ENCODE results near the gene ARHGAP8. TPM values are rescaled to one million over a fixed set of nuclear protein-coding genes. Genes with fewer than 3 reads are reported as not detected.

ARHGAP8 gene
- total RNA-seq = 1 to 10 TPM; 2.2 to 2.9 TPM

DNA sequence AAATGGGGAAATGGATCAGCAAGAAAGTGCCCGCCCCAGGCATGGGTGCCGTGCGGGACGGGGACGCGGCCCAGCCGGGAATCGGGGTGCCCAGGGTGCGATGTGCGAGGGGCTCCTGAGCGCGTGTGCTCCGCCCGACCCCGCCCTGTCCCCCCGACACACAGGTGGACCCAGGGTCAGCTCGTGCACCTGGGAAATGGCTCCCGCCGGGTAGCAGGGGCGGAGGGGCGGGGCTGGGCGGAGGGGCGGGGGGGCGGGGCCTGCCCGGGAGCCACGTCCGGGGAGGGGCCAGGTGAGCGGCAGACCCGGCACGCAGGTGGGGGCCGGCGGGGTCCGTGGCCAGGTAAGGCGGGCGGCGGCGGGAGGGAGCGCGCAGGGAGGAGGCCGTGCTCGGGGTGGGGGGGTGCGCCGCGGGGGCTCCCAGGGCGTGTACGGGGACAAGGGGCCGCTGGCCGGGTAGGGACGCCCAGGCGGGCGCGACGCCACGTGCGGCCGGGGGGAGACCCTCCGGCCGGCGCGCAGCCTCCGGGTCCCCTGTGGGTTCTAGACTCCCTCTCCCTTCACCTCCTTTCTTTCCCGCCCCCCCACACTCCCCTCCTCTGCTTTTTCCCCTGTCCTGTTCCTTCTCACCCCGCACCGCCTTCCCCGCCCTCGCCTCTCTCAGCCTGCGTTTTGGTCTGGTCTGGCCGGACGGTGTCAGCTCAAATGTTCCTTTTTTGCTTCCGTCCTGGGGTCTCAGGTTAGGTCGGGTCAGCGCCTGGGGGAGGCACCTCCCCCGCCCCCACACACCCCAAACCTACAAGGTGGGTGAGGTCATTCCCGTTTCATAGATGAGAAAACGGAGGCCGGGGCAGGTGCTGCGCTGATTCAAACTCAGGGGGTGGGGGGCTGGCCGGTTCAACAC, at the start of gene ARHGAP8:
ARHGAP8 (plus strand) TSS at position 291 of the 904 bp plus-strand sequence. CDS start 33,953 bp downstream, outside the sequence.
- DNase-seq (no peak), ATAC-seq (ENCODE audit: low read depth) (peak; percentile 61)
- Mint-ChIP-seq H3K27me3 (peaks cover 54% of the 10 kb centered on the region), H3K36me3 (peaks cover 1% of the 10 kb centered on the region), H3K4me1 (peaks cover 2% of the 10 kb centered on the region), H3K4me3 (peak within 1 kb of the TSS; percentile 71), H3K27ac (no peak within 1 kb of the TSS), H3K9me3 (no peaks in the 10 kb centered on the region)
- POLR2A ChIA-PET = interaction anchor here (0.8 kb wide), 1 partner anchor 53 kb away, joined by 4 read pairs; no protein-coding TSS in a partner anchor

GRCh38 chr22:44703255-44703870, 49.0 kb upstream of the ARHGAP8 start:
- POLR2A ChIA-PET = interaction anchor here (0.6 to 1.6 kb wide), 4 partner anchors 10 to 522 kb away, joined by 3 to 4 read pairs (median 3); partner anchors contain the start of gene PARVG
- no peak overlapping the region for H3K27ac Mint-ChIP-seq

GRCh38 chr22:44704159-44705021, 48.0 kb upstream of the ARHGAP8 start:
- Mint-ChIP-seq H3K36me3 (peaks cover 3% of the 10 kb centered on the region), H3K9me3 (no peaks in the 10 kb centered on the region), H3K27ac (no peak overlapping the region), H3K27me3 (no peaks in the 10 kb centered on the region), H3K4me3 (no peak overlapping the region), H3K4me1 (peaks cover 12% of the 10 kb centered on the region)
- ATAC-seq (ENCODE audit: low read depth) = no peak
- POLR2A ChIA-PET = interaction anchor here (1.3 kb wide), 1 partner anchor 9 kb away, joined by 3 read pairs; no protein-coding TSS in a partner anchor
- DNase-seq = no peak

More at GRCh38 chr22:44703255-44703870, 49.0 kb upstream of the ARHGAP8 start:
- peak overlapping the region; percentile 74 for H3K4me3 Mint-ChIP-seq
- ATAC-seq (ENCODE audit: low read depth) = no peak
- no peaks in the 10 kb centered on the region for H3K27me3 Mint-ChIP-seq
- H3K4me1 Mint-ChIP-seq = peaks cover 9% of the 10 kb centered on the region
- H3K9me3 Mint-ChIP-seq = no peaks in the 10 kb centered on the region
- no peak for DNase-seq
- peaks cover 3% of the 10 kb centered on the region for H3K36me3 Mint-ChIP-seq

DNA sequence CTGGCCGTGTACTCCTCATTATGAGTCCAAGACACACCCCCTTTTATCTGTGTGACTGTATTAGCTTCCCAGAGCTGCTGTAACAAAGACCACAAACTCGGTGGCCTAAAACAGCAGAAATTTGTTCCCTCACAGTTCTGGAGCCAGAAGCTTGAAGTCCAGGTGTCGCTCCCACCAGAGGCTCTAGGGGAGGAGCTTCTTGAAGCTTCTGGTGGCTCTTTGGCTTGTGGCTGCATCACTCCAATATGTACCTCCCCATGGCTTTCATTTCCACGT, 47.4 kb upstream of the ARHGAP8 start:
- ATAC-seq (ENCODE audit: low read depth) = no peak
- H3K4me3 Mint-ChIP-seq = no peak overlapping the region
- peaks cover 3% of the 10 kb centered on the region for H3K36me3 Mint-ChIP-seq
- no peak for DNase-seq
- no peaks in the 10 kb centered on the region for H3K27me3 Mint-ChIP-seq
- POLR2A ChIA-PET = no interaction called here
- H3K27ac Mint-ChIP-seq = no peak overlapping the region
- H3K4me1 Mint-ChIP-seq = peaks cover 12% of the 10 kb centered on the region
- no peaks in the 10 kb centered on the region for H3K9me3 Mint-ChIP-seq

DNA sequence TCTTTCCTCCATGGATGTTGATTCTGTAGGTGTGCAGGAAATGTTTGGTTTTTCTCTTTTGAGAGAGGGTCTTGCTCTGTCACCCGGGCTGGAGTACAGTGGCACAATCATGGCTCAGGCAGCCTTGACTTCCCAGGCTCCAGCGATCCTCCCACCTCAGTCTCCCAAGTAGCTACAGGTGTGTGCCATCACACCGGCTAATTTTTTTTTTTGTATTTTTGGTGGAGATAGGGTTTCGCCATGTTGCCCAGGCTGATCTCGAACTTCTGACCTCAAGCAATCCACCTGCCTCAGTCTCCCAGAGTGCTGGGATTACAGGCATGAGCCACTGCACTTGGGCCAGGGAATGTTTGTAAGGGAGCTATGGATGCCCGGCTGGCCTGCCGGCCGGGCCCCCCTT, 45.9 kb upstream of the ARHGAP8 start:
- POLR2A ChIA-PET = no interaction called here
- Mint-ChIP-seq H3K9me3 (no peaks in the 10 kb centered on the region), H3K4me1 (peaks cover 24% of the 10 kb centered on the region), H3K4me3 (no peak overlapping the region), H3K27me3 (no peaks in the 10 kb centered on the region), H3K36me3 (peaks cover 3% of the 10 kb centered on the region), H3K27ac (no peak overlapping the region)
- DNase-seq = no peak
- ATAC-seq (ENCODE audit: low read depth) = no peak

- no peak for ATAC-seq (ENCODE audit: low read depth)
- Mint-ChIP-seq H3K9me3 (no peaks in the 10 kb centered on the region), H3K4me1 (peaks cover 22% of the 10 kb centered on the region), H3K4me3 (no peak overlapping the region), H3K27me3 (no peaks in the 10 kb centered on the region), H3K36me3 (peaks cover 3% of the 10 kb centered on the region), H3K27ac (no peak overlapping the region)
- POLR2A ChIA-PET = no interaction called here
- DNase-seq = no peak
These were observed 45.2 kb upstream of the ARHGAP8 start for GRCh38 chr22:44707178-44707577.

DNA sequence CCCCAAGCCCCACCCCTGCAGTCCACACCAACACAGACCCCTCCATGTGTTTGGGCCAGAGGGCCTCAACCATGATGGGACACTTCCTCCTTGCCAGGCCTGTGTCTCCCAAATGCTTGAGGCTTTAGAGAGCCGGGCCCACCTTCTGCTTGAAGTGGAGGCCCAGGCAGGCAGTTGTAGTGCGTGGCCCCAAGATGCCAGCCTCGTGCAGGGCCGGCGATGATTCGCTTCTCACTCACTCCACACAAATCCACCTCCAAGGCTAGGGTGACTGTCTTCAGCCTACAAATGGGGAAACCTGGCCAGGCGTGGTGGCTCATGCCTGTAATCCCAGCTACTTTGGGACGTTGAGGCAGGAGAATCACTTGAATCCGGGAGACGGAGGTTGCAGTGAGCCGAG, 44.6 kb upstream of the ARHGAP8 start:
- POLR2A ChIA-PET = interaction anchor here (1.0 to 1.2 kb wide), 2 partner anchors 15 to 22 kb away, joined by 3 to 4 read pairs; no protein-coding TSS in a partner anchor
- H3K9me3 Mint-ChIP-seq = no peaks in the 10 kb centered on the region
- H3K36me3 Mint-ChIP-seq = peaks cover 3% of the 10 kb centered on the region
- no peak for ATAC-seq (ENCODE audit: low read depth)
- H3K27me3 Mint-ChIP-seq = no peaks in the 10 kb centered on the region
- H3K4me3 Mint-ChIP-seq = no peak overlapping the region
- peak overlapping the region; percentile 16 for H3K27ac Mint-ChIP-seq
- peaks cover 22% of the 10 kb centered on the region for H3K4me1 Mint-ChIP-seq
- DNase-seq = no peak

DNA sequence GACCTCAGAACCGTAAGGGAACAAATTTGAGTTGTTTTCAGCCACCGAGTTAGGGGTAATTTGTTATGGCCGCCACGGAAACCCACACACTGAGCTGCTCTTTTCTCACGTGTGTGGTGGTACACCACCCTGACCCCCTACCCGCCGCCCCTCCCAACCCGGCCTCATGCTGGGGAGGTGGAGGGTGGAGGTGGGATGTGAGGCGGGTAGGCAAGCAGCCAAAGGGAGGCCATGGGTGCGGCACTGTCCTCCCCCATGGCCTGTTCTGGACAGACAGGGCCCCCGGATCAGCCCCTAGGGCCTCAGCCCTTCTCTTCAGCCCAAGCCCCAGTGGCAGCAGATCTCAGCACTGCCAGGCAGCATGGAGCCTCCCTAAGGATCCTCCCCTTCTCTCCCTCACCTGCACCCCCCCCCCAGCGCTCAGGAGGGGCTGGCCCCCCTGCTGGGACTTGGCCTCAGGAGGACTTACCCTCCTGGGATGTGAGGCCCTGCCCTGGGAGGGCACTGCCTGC, 42.4 kb upstream of the ARHGAP8 start:
- H3K4me1 Mint-ChIP-seq = peaks cover 22% of the 10 kb centered on the region
- DNase-seq = peak; percentile 48
- ATAC-seq (ENCODE audit: low read depth) = peak; percentile 17
- H3K27me3 Mint-ChIP-seq = no peaks in the 10 kb centered on the region
- H3K27ac Mint-ChIP-seq = peak overlapping the region; percentile 96
- H3K4me3 Mint-ChIP-seq = peak overlapping the region; percentile 86
- H3K9me3 Mint-ChIP-seq = no peaks in the 10 kb centered on the region
- POLR2A ChIA-PET = interaction anchor here (1.2 kb wide), 1 partner anchor 9 kb away, joined by 3 read pairs; no protein-coding TSS in a partner anchor
- peaks cover 3% of the 10 kb centered on the region for H3K36me3 Mint-ChIP-seq

- DNase-seq (peak; percentile 64), ATAC-seq (ENCODE audit: low read depth) (peak; percentile 72)
- H3K4me3 Mint-ChIP-seq = peak overlapping the region; percentile 86
- H3K9me3 Mint-ChIP-seq = no peaks in the 10 kb centered on the region
- H3K4me1 Mint-ChIP-seq = peaks cover 22% of the 10 kb centered on the region
- POLR2A ChIA-PET = interaction anchor here (0.6 to 0.9 kb wide), 2 partner anchors 529 to 593 kb away, joined by 3 to 4 read pairs; no protein-coding TSS in a partner anchor
- no peaks in the 10 kb centered on the region for H3K27me3 Mint-ChIP-seq
- no peaks in the 10 kb centered on the region for H3K36me3 Mint-ChIP-seq
- H3K27ac Mint-ChIP-seq = peak overlapping the region; percentile 96
These were observed 41.7 kb upstream of the ARHGAP8 start for GRCh38 chr22:44710474-44711240.

- Mint-ChIP-seq H3K27ac (peak overlapping the region; percentile 96), H3K27me3 (no peaks in the 10 kb centered on the region), H3K4me3 (no peak overlapping the region), H3K9me3 (no peaks in the 10 kb centered on the region), H3K36me3 (no peaks in the 10 kb centered on the region), H3K4me1 (peaks cover 22% of the 10 kb centered on the region)
- ATAC-seq (ENCODE audit: low read depth) = peak; percentile 11
- POLR2A ChIA-PET = interaction anchor here (0.6 to 0.9 kb wide), 2 partner anchors 530 to 592 kb away, joined by 3 to 4 read pairs; no protein-coding TSS in a partner anchor
- no peak for DNase-seq
These were observed 41.2 kb upstream of the ARHGAP8 start for GRCh38 chr22:44711241-44711560.

DNA sequence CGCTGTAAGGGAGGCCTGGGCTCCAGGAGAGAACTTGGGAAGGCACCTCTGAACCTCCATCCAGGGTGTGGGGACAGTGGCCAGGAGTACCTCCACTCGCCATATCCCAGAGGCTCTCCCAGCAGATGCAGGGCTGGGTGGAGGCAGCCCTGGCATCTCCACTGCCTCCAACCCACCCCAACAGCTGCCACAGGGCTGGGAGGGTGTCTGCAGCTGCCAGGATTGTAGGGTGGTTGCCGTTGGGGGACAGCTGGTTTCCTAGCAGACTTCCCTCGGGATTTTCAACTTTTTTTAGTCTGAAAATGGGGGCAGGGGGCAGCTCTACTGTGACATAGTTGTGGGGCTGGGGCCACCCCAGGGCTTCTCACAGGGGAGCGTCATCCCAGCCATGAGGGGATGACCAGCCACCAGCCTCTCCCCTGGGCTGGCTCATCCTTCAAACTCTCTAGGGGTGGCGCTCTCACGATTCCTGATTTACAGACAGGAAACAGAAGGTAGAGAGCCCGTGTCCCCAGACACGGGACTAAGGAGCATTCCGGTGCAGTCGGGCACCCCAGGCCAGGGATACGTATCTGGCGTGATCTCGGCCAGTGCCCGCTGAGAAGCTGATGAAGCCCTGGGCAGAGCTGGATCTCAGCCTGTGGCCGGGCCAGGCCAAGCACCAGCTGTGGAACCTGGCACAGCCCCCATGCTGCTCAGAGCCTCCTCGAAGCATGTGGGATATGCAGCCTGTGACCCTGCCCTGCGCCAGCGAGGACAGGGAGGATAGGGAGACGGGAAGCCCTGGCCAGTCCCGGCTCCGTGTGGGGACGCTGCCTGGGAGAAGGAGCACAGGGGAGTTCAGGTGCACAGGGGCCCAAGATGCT, 40.5 kb upstream of the ARHGAP8 start:
- Mint-ChIP-seq H3K27ac (peak overlapping the region; percentile 96), H3K27me3 (no peaks in the 10 kb centered on the region), H3K4me3 (no peak overlapping the region), H3K36me3 (no peaks in the 10 kb centered on the region), H3K4me1 (peaks cover 22% of the 10 kb centered on the region), H3K9me3 (no peaks in the 10 kb centered on the region)
- POLR2A ChIA-PET = no interaction called here
- DNase-seq = no peak
- no peak for ATAC-seq (ENCODE audit: low read depth)
